Panc1 (cell line): Measurements from ENCODE around the gene RALB. TPM values are rescaled to one million over a fixed set of nuclear protein-coding genes. Genes with fewer than 3 reads are reported as not detected.
A peak's percentile ranks its signal among the peaks of the same experiment; 100 is the strongest.
"Not testable (repeated sequence)": the region's sequence is repeated elsewhere in the genome, so short reads cannot be mapped to it uniquely, and the experiment has no call there.

Source experiments
- ATAC-seq: fragments of 200-7000 bp; cut with Tn5 transposase; 2 replicates; pipeline ENCODE4 v1.9.1; 2020; ENCODE audit warnings: mild to moderate bottlenecking, moderate library complexity
- BruUV-seq: library from RNA; stranded (reverse); fragments of 400-500 nt; replicated peaks from 2 replicates; lab custom pipeline; 2021; lab: Mats Ljungman, UMichigan
- CTCF ChIA-PET: fragments of 300-600 bp; sonication (Branson Sonifier 250); formaldehyde crosslinking; loops from one replicate; lab custom pipeline; 2022; ENCODE audit warnings: antibody characterized with exemption; lab: Charles Lee
- POLR2A ChIA-PET: fragments of 300-600 bp; sonication (Branson Sonifier 250); formaldehyde crosslinking; loops from one replicate; lab custom pipeline; 2022; ENCODE audit warnings: antibody characterized with exemption; lab: Charles Lee
- DNase-seq: peaks from one replicate; pipeline ENCODE4 v3.0.0-alpha.2; 2010; ENCODE audit warnings: low read depth, low spot score
- H3K27ac ChIP-seq: 2 replicates; pipeline ENCODE4 v1.5.1; 2011; ENCODE audit warnings: mild to moderate bottlenecking, low read length, inconsistent platforms
- H3K27me3 ChIP-seq: fragments of 200-500 bp; sonication (Bioruptor generic); 2 replicates; pipeline ENCODE4 v1.6.0; 2014; ENCODE audit warnings: low read length, inconsistent platforms; ENCODE audit not compliant: control insufficient read depth, insufficient read depth
- H3K36me3 ChIP-seq: fragments of 200-500 bp; sonication (Bioruptor generic); 2 replicates; pipeline ENCODE4 v1.5.1; 2014; ENCODE audit warnings: inconsistent platforms, mild to moderate bottlenecking, low read length, moderate library complexity; ENCODE audit not compliant: control insufficient read depth, insufficient read depth
- H3K4me1 ChIP-seq: 2 replicates; pipeline ENCODE4 v1.5.1; 2011; ENCODE audit warnings: inconsistent platforms, mild to moderate bottlenecking, low read length, moderate library complexity; ENCODE audit not compliant: control insufficient read depth, insufficient read depth
- H3K4me3 ChIP-seq, 2 experiments: 2 replicates each; pipeline ENCODE4 v1.5.1; 2011 to 2012; ENCODE audit warnings: low read depth in 2 of 2, low read length in 2 of 2, mild to moderate bottlenecking in 2 of 2, inconsistent platforms in 1 of 2, moderate library complexity in 1 of 2
- H3K9me3 ChIP-seq: fragments of 200-500 bp; sonication (Bioruptor generic); 2 replicates; pipeline ENCODE4 v1.5.1; 2014; ENCODE audit warnings: low read depth, mild to moderate bottlenecking, inconsistent platforms, low read length, moderate library complexity; ENCODE audit not compliant: control insufficient read depth, insufficient read depth
- POLR2AphosphoS5 ChIP-seq: IDR thresholded peaks from 2 replicates; pipeline ENCODE4 v1.6.1; 2012; ENCODE audit warnings: mild to moderate bottlenecking, low read depth, low read length, moderate library complexity
- SIN3A ChIP-seq: IDR thresholded peaks from 2 replicates; pipeline ENCODE4 v1.6.1; 2012; ENCODE audit warnings: low read depth, mild to moderate bottlenecking, low read length, moderate library complexity, borderline replicate concordance; ENCODE audit not compliant: insufficient read depth
- TCF7L2 ChIP-seq: IDR thresholded peaks from 2 replicates; pipeline ENCODE4 v1.6.1; 2011; ENCODE audit warnings: mild to moderate bottlenecking, low read depth, low read length, inconsistent platforms
- in situ Hi-C: cut with HindIII; loops from 2 replicates; pipeline ENCODE4 v1.10.0; 2016; ENCODE audit warnings: low sequenced_read_pairs, low pct_unique_long_range_greater_than_20kb
- intact Hi-C: fragments of 100-400 bp; cut with micrococcal nuclease; formaldehyde crosslinking; loops from one replicate; pipeline ENCODE4 v1.10.0; 2022; ENCODE audit not compliant: unreplicated experiment
- total RNA-seq: library from RNA; stranded (reverse); gene quantifications from one replicate; pipeline ENCODE4 v1.2.1, GENCODE V29; 2021; ENCODE audit not compliant: unreplicated experiment
- TF ChIP-seq, protein P1 (sequence below): fragments of 450-650 bp; IDR thresholded peaks from 2 replicates; pipeline ENCODE4 v1.5.1; 2017; ENCODE audit warnings: mild to moderate bottlenecking
- TF ChIP-seq, protein P2 (sequence below), 2 experiments: IDR thresholded peaks; 2 replicates each; pipeline ENCODE4 v1.6.1; 2011 to 2012; ENCODE audit warnings: low read depth in 2 of 2, control low read depth in 1 of 2, low read length in 1 of 2, mild to moderate bottlenecking in 1 of 2, moderate library complexity in 1 of 2; ENCODE audit not compliant: insufficient read depth in 1 of 2

RALB gene
- total RNA-seq, 1 experiment from 2014 or later: 47.8 TPM

DNA sequence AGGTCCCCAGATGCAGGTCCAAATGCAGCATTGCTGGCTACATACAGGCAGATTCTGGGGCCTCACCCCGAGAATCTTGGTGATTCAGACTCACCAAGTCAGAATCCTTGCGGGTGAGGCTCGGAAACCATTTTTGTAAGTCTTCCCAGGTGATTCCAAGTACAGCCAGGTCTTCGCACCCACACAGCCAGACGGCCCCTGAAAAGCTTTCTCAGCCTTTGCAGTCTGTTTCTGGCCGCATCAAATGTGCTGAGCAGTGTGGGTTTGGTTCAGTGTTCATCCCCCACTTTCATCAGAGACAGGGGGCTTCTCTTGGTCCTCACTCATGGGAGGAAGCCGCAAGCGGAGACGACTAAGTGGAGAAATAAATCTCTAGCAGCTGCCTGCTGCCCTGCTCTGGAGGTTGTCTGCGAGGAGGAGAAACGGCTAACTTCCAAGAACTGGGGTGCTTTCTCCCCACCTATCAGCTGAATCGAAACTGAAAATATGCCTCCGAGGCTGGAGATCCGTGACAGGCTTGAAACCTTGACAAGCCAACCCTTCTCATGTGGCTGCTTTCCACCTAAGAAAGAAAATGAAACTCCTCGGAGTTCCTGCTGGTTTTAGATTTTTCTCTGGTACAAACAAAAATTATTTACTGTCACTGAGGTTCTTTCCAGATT lies 20.5 kb upstream of the RALB start:
- Histone ChIP-seq H3K4me1 (peaks cover 7% of the 10 kb centered on the region), H3K27me3 (no peaks in the 10 kb centered on the region), H3K4me3 (peak overlapping the region; percentile 35 to 45), H3K27ac (peak overlapping the region; percentile 80), H3K9me3 (no peaks in the 10 kb centered on the region), H3K36me3 (no peaks in the 10 kb centered on the region)
- ChIA-PET CTCF (interaction anchor here (0.6 kb wide), 1 partner anchor 205 kb away, joined by 4 read pairs; no protein-coding TSS in a partner anchor), POLR2A (no interaction called here)
- TF ChIP-seq, protein P1, sequence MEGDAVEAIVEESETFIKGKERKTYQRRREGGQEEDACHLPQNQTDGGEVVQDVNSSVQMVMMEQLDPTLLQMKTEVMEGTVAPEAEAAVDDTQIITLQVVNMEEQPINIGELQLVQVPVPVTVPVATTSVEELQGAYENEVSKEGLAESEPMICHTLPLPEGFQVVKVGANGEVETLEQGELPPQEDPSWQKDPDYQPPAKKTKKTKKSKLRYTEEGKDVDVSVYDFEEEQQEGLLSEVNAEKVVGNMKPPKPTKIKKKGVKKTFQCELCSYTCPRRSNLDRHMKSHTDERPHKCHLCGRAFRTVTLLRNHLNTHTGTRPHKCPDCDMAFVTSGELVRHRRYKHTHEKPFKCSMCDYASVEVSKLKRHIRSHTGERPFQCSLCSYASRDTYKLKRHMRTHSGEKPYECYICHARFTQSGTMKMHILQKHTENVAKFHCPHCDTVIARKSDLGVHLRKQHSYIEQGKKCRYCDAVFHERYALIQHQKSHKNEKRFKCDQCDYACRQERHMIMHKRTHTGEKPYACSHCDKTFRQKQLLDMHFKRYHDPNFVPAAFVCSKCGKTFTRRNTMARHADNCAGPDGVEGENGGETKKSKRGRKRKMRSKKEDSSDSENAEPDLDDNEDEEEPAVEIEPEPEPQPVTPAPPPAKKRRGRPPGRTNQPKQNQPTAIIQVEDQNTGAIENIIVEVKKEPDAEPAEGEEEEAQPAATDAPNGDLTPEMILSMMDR: no peak
- TF ChIP-seq, protein P2, sequence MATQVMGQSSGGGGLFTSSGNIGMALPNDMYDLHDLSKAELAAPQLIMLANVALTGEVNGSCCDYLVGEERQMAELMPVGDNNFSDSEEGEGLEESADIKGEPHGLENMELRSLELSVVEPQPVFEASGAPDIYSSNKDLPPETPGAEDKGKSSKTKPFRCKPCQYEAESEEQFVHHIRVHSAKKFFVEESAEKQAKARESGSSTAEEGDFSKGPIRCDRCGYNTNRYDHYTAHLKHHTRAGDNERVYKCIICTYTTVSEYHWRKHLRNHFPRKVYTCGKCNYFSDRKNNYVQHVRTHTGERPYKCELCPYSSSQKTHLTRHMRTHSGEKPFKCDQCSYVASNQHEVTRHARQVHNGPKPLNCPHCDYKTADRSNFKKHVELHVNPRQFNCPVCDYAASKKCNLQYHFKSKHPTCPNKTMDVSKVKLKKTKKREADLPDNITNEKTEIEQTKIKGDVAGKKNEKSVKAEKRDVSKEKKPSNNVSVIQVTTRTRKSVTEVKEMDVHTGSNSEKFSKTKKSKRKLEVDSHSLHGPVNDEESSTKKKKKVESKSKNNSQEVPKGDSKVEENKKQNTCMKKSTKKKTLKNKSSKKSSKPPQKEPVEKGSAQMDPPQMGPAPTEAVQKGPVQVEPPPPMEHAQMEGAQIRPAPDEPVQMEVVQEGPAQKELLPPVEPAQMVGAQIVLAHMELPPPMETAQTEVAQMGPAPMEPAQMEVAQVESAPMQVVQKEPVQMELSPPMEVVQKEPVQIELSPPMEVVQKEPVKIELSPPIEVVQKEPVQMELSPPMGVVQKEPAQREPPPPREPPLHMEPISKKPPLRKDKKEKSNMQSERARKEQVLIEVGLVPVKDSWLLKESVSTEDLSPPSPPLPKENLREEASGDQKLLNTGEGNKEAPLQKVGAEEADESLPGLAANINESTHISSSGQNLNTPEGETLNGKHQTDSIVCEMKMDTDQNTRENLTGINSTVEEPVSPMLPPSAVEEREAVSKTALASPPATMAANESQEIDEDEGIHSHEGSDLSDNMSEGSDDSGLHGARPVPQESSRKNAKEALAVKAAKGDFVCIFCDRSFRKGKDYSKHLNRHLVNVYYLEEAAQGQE (IDR thresholded peaks at IDR 0.05; ENCODE audit: insufficient read depth in 1 of 2, low read depth in 2 of 2, low read length in 1 of 2): no peak; a peak in 1 of 4 replicates
- no peak for TF ChIP-seq TCF7L2
- no peak for TF ChIP-seq POLR2AphosphoS5
- no peak for TF ChIP-seq SIN3A
- in situ Hi-C loops: no loop called here
- intact Hi-C loops: no loop called here
- ATAC-seq (peak; percentile 36; the same call in 1 of the 2 replicates), DNase-seq (no peak)
- BruUV-seq: no TSS peak

DNA sequence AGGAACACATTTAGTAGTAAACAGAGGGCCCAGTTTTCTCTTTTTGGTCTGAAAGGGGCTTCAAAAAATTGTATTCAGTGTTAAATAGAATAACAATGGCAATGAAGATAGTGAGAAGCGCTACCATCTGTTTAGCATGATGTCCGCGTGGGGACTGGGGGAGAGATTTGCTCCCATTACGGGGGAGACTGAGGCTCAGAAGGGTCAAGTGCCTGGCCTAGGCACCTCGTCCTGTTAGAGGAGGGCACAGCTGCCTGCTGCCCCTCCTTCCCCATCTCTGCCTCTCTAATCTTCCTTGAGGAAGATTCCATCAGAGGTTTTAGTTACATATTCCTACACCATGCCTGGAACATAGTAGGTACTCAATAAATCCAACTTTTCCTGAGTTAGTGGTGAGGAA lies 19.4 kb upstream of the RALB start:
- DNase-seq (no peak), ATAC-seq (no peak)
- H3K36me3 ChIP-seq: no peaks in the 10 kb centered on the region
- TF ChIP-seq, protein P1: no peak
- no peak for TF ChIP-seq SIN3A
- TF ChIP-seq POLR2AphosphoS5: no peak
- TF ChIP-seq TCF7L2: no peak
- no peak overlapping the region for H3K4me3 ChIP-seq
- POLR2A ChIA-PET: no interaction called here
- intact Hi-C loops: no loop called here
- H3K27ac ChIP-seq: no peak overlapping the region
- CTCF ChIA-PET: no interaction called here
- peaks cover 14% of the 10 kb centered on the region for H3K4me1 ChIP-seq
- no peaks in the 10 kb centered on the region for H3K27me3 ChIP-seq
- in situ Hi-C loops: no loop called here
- H3K9me3 ChIP-seq: no peaks in the 10 kb centered on the region
- BruUV-seq: no TSS peak

DNA sequence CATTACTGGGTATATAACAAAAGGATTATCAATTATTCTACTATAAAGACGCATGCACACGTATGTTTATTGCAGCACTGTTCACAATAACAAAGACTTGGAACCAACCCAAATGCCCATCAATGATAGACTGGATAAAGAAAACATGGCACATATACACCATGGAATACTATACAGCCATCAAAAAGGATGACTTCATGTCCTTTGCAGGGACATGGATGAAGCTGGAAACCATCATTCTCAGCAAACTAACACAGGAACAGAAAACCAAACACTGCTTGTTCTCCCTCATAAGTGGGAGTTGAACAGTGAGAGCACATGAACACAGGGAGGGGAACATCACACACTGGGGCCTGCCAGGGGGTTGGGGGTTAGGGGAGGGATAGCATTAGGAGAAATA lies 17.5 kb upstream of the RALB start:
- BruUV-seq, H3K36me3 ChIP-seq, POLR2A ChIA-PET, intact Hi-C loops, H3K4me3 ChIP-seq, H3K9me3 ChIP-seq, DNase-seq, in situ Hi-C loops, H3K27ac ChIP-seq, CTCF ChIA-PET, H3K27me3 ChIP-seq, ATAC-seq: not testable (repeated sequence)
- H3K4me1 ChIP-seq: peaks cover 27% of the 10 kb centered on the region
